ENCODE results near the gene DPP6.
A peak's percentile ranks its signal among the peaks of the same experiment; 100 is the strongest.

DPP6 gene

DNA sequence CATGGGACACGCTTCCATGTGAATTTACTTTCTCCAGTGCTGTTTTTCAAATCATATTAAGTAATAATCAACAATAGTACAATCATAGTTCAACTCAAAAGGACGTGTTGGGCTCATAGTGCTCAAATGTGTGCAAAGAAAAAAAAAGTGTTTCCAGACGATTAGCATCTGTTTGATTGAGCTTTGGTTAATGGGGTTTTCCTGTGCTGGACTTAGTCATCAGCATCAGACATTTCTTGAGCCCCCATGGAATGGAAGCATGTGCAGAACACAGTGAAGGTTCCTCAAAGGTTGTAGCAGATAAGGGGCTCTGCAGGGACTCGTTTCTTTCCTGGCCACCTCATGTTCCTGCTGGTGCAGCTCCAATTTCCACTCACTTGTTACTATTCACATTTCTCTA, 716.8 kb downstream of the DPP6 start:
- no peak overlapping the region for H3K27ac ChIP-seq (ENCODE audit: insufficient read depth in 1 of 2, low read depth in 1 of 2, low read length in 2 of 2, poor library complexity in 1 of 2, severe bottlenecking in 2 of 2)

DNA sequence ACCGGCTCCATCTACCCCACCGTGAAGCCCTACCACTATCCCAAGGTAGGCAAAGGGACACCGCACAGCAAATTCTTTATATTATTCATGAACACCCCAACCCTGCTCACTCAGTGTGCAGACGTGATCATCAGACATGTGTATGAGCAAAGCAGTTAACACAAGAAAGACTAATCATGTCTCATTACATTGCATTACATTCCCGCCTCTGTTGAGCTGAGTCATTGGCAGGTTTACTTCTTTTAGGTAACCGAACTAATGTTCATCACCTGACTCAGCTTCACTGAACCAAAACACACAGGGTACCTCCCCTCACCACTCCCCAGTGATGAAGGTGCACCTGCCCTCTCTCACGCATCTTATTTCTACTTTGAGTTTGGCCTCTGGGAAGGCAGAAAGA, 717.3 kb downstream of the DPP6 start:
- WGBS (ENCODE audit: insufficient coverage) = 93% methylated on average over 6 of the region's 7 CpGs
- Histone ChIP-seq H3K4me1 (ENCODE audit: control extremely low read depth in 1 of 4, control insufficient read depth in 4 of 4, insufficient read depth in 4 of 4, low read length in 3 of 4) (no peaks in the 10 kb centered on the region), H3K4me3 (ENCODE audit: control insufficient read depth in 1 of 7, extremely low read depth in 1 of 7, insufficient read depth in 4 of 7, low read depth in 2 of 7, low read length in 6 of 7) (no peak overlapping the region), H3K9me3 (ENCODE audit: control extremely low read depth in 1 of 5, control insufficient read depth in 4 of 5, insufficient read depth in 2 of 5, low read depth in 1 of 5, low read length in 4 of 5) (no peaks in the 10 kb centered on the region), H3K27me3 (replicated peaks in 2 of 5; ENCODE audit: control insufficient read depth in 4 of 5, insufficient read depth in 5 of 5, low read length in 4 of 5) (no peaks in the 10 kb centered on the region), H3K27ac (ENCODE audit: insufficient read depth in 1 of 2, low read depth in 1 of 2, low read length in 2 of 2, poor library complexity in 1 of 2, severe bottlenecking in 2 of 2) (no peak overlapping the region), H3K36me3 (ENCODE audit: control insufficient read depth in 4 of 4, insufficient read depth in 4 of 4, low read length in 3 of 4) (no peaks in the 10 kb centered on the region)
- DNase-seq = no peak
- POLR2A ChIA-PET = no interaction called here
- CTCF ChIA-PET = no interaction called here

More for the DNA sequence above, 716.8 kb downstream of the DPP6 start:
- POLR2A ChIA-PET = no interaction called here
- CTCF ChIA-PET = no interaction called here
- Histone ChIP-seq H3K27me3 (replicated peaks in 2 of 5; ENCODE audit: control insufficient read depth in 4 of 5, insufficient read depth in 5 of 5, low read length in 4 of 5) (no peaks in the 10 kb centered on the region), H3K4me3 (ENCODE audit: control insufficient read depth in 1 of 7, extremely low read depth in 1 of 7, insufficient read depth in 4 of 7, low read depth in 2 of 7, low read length in 6 of 7) (no peak overlapping the region), H3K4me1 (ENCODE audit: control extremely low read depth in 1 of 4, control insufficient read depth in 4 of 4, insufficient read depth in 4 of 4, low read length in 3 of 4) (no peaks in the 10 kb centered on the region), H3K36me3 (ENCODE audit: control insufficient read depth in 4 of 4, insufficient read depth in 4 of 4, low read length in 3 of 4) (no peaks in the 10 kb centered on the region), H3K9me3 (ENCODE audit: control extremely low read depth in 1 of 5, control insufficient read depth in 4 of 5, insufficient read depth in 2 of 5, low read depth in 1 of 5, low read length in 4 of 5) (no peaks in the 10 kb centered on the region)
- peak in 2 of 3 donors; percentile 17 to 53 for DNase-seq
- 38% methylated on average over 3 of the region's 4 CpGs for WGBS (ENCODE audit: insufficient coverage)

DNA sequence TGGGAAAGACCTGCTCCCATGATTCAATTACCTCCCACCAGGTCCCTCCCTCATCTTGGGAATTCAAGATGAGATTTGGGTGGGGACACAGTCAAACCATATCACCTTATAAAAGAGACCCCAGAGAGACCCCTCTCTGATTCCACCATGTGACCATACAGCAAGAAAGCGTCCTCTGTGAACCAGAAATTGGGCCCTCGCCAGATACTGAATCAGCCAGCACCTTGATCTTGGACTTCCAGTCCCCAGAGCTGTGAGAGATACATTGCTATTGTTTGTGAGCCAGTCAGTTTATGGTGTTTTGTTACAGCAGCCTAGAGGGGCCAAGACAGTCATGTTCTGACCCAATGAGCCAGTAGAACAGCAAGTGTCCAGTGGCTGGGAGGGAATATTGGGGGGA, 718.2 kb downstream of the DPP6 start:
- H3K36me3 ChIP-seq (ENCODE audit: control insufficient read depth in 4 of 4, insufficient read depth in 4 of 4, low read length in 3 of 4) = no peaks in the 10 kb centered on the region
- H3K9me3 ChIP-seq (ENCODE audit: control extremely low read depth in 1 of 5, control insufficient read depth in 4 of 5, insufficient read depth in 2 of 5, low read depth in 1 of 5, low read length in 4 of 5) = no peaks in the 10 kb centered on the region
- H3K4me1 ChIP-seq (ENCODE audit: control extremely low read depth in 1 of 4, control insufficient read depth in 4 of 4, insufficient read depth in 4 of 4, low read length in 3 of 4) = no peaks in the 10 kb centered on the region
- H3K4me3 ChIP-seq (ENCODE audit: control insufficient read depth in 1 of 7, extremely low read depth in 1 of 7, insufficient read depth in 4 of 7, low read depth in 2 of 7, low read length in 6 of 7) = no peak overlapping the region
- POLR2A ChIA-PET = no interaction called here
- H3K27me3 ChIP-seq (replicated peaks in 2 of 5; ENCODE audit: control insufficient read depth in 4 of 5, insufficient read depth in 5 of 5, low read length in 4 of 5) = no peaks in the 10 kb centered on the region
- 100% methylated on average over 1 of the region's 2 CpGs for WGBS (ENCODE audit: insufficient coverage)
- CTCF ChIA-PET = no interaction called here
- DNase-seq = no peak
- no peak overlapping the region for H3K27ac ChIP-seq (ENCODE audit: insufficient read depth in 1 of 2, low read depth in 1 of 2, low read length in 2 of 2, poor library complexity in 1 of 2, severe bottlenecking in 2 of 2)

DNA sequence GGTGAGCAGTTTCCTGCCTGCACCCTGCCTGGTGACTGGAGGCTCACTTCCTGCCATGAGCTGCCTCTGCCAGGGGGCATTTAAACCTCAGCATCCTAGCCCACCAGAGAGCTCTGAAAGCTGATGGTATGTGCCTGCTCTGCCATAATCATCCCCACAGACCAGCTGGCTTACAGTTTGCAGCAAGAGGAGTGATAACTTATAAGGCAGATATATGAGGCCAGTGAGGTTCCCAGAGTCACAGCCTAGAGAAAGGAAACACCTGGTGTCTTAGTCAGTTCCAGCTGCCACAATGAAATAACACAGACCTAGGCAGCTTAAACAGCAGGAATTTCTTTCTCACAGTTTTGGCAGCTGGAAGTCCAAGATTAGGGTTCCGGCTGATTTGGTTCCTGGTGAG, 718.8 kb downstream of the DPP6 start:
- H3K27ac ChIP-seq (ENCODE audit: insufficient read depth in 1 of 2, low read depth in 1 of 2, low read length in 2 of 2, poor library complexity in 1 of 2, severe bottlenecking in 2 of 2) = no peak overlapping the region
- whole genome bisulfite sequencing (ENCODE audit: insufficient coverage) = 89% methylated on average over 1 of the region's 1 CpG
- ChIA-PET CTCF (no interaction called here), POLR2A (no interaction called here)
- no peaks in the 10 kb centered on the region for H3K27me3 ChIP-seq (replicated peaks in 2 of 5; ENCODE audit: control insufficient read depth in 4 of 5, insufficient read depth in 5 of 5, low read length in 4 of 5)
- peak in 1 of 3 donors; percentile 1 for DNase-seq
- no peaks in the 10 kb centered on the region for H3K9me3 ChIP-seq (ENCODE audit: control extremely low read depth in 1 of 5, control insufficient read depth in 4 of 5, insufficient read depth in 2 of 5, low read depth in 1 of 5, low read length in 4 of 5)
- H3K36me3 ChIP-seq (ENCODE audit: control insufficient read depth in 4 of 4, insufficient read depth in 4 of 4, low read length in 3 of 4) = no peaks in the 10 kb centered on the region
- H3K4me3 ChIP-seq (ENCODE audit: control insufficient read depth in 1 of 7, extremely low read depth in 1 of 7, insufficient read depth in 4 of 7, low read depth in 2 of 7, low read length in 6 of 7) = no peak overlapping the region
- H3K4me1 ChIP-seq (ENCODE audit: control extremely low read depth in 1 of 4, control insufficient read depth in 4 of 4, insufficient read depth in 4 of 4, low read length in 3 of 4) = no peaks in the 10 kb centered on the region

DNA sequence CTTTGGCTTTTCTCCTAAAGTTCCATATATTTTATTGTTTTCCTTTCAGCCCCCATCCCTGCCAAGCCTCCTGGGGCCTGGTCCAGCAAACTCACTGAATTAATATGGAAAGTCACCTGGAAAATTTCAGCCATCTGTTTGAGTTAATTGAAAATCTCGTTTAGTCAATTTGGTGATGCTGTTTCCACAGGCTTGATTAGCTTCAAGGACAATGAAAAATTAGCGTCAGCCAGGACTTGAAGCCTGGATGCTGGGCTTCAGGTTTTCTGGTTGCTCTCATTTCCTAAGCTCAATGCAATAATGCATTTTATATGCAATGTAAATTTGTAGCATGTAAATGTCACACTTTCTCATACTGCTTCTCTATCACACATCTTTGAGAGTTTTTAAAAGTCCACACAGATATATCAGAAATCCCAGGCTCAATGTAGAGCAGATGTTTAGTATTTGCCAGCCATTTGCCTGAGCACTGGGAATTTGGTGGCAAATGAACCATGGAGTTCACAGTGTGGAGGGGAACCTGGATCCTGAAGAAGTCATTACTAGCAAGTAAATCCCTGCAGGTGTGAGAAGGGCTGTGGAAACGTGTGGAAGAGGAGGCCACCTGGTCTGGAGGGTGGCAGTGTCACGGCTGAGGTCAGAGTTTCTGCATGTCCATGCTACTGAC, 722.2 kb downstream of the DPP6 start:
- no peak overlapping the region for H3K27ac ChIP-seq (ENCODE audit: insufficient read depth in 1 of 2, low read depth in 1 of 2, low read length in 2 of 2, poor library complexity in 1 of 2, severe bottlenecking in 2 of 2)
- CTCF ChIA-PET = no interaction called here
- H3K9me3 ChIP-seq (ENCODE audit: control extremely low read depth in 1 of 5, control insufficient read depth in 4 of 5, insufficient read depth in 2 of 5, low read depth in 1 of 5, low read length in 4 of 5) = no peaks in the 10 kb centered on the region
- DNase-seq = no peak
- POLR2A ChIA-PET = no interaction called here
- WGBS (ENCODE audit: insufficient coverage) = 78% methylated on average over 3 of the region's 4 CpGs
- no peaks in the 10 kb centered on the region for H3K36me3 ChIP-seq (ENCODE audit: control insufficient read depth in 4 of 4, insufficient read depth in 4 of 4, low read length in 3 of 4)
- H3K27me3 ChIP-seq (replicated peaks in 2 of 5; ENCODE audit: control insufficient read depth in 4 of 5, insufficient read depth in 5 of 5, low read length in 4 of 5) = no peaks in the 10 kb centered on the region
- no peak overlapping the region for H3K4me3 ChIP-seq (ENCODE audit: control insufficient read depth in 1 of 7, extremely low read depth in 1 of 7, insufficient read depth in 4 of 7, low read depth in 2 of 7, low read length in 6 of 7)
- no peaks in the 10 kb centered on the region for H3K4me1 ChIP-seq (ENCODE audit: control extremely low read depth in 1 of 4, control insufficient read depth in 4 of 4, insufficient read depth in 4 of 4, low read length in 3 of 4)

DNA sequence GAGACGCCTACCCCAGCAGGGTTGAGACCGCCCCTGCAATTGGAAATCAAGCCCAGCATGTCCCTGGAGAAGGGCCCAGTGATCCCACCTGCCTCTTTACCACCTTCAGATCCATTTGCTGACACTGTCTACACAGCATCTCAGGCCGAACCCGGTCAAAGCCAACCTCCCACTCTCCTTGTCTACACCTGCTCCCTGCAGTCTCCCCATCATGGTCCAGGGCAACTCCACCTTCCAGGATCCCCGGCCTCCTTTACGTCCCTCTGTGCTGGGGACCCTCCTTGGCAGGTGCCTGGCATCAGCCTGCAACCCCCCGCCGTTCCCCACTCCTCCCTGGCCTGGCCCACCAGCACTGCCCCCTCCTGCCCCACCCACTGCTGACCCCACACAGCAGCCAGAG, 723.5 kb downstream of the DPP6 start:
- no peaks in the 10 kb centered on the region for H3K9me3 ChIP-seq (ENCODE audit: control extremely low read depth in 1 of 5, control insufficient read depth in 4 of 5, insufficient read depth in 2 of 5, low read depth in 1 of 5, low read length in 4 of 5)
- H3K27me3 ChIP-seq (replicated peaks in 2 of 5; ENCODE audit: control insufficient read depth in 4 of 5, insufficient read depth in 5 of 5, low read length in 4 of 5) = no peaks in the 10 kb centered on the region
- no peaks in the 10 kb centered on the region for H3K4me1 ChIP-seq (ENCODE audit: control extremely low read depth in 1 of 4, control insufficient read depth in 4 of 4, insufficient read depth in 4 of 4, low read length in 3 of 4)
- no peaks in the 10 kb centered on the region for H3K36me3 ChIP-seq (ENCODE audit: control insufficient read depth in 4 of 4, insufficient read depth in 4 of 4, low read length in 3 of 4)
- H3K4me3 ChIP-seq (ENCODE audit: control insufficient read depth in 1 of 7, extremely low read depth in 1 of 7, insufficient read depth in 4 of 7, low read depth in 2 of 7, low read length in 6 of 7) = no peak overlapping the region
- ChIA-PET POLR2A (no interaction called here), CTCF (no interaction called here)
- H3K27ac ChIP-seq (ENCODE audit: insufficient read depth in 1 of 2, low read depth in 1 of 2, low read length in 2 of 2, poor library complexity in 1 of 2, severe bottlenecking in 2 of 2) = no peak overlapping the region
- no peak for DNase-seq
- 95% methylated on average over 8 of the region's 8 CpGs for WGBS (ENCODE audit: insufficient coverage)

DNA sequence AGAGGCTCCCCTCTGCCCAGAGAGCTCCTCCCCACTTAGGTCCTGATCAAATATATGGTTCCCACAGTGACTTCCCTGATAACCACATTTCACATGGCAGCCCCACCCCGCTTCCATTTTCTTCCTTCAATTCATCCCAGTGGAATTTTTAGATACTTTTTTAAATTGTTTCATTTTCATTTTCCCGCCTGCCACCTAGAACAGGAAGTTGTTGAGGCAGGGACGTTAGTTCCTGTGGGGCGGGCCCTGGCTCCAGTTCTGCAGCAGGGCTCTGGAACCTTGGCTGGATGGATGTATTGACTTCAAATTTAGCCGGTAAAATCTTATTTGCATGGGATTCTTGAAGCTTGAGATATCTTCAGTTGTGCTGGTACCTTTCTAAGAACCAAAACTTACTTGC, 724.2 kb downstream of the DPP6 start:
- CTCF ChIA-PET = no interaction called here
- POLR2A ChIA-PET = no interaction called here
- Histone ChIP-seq H3K9me3 (ENCODE audit: control extremely low read depth in 1 of 5, control insufficient read depth in 4 of 5, insufficient read depth in 2 of 5, low read depth in 1 of 5, low read length in 4 of 5) (no peaks in the 10 kb centered on the region), H3K4me1 (ENCODE audit: control extremely low read depth in 1 of 4, control insufficient read depth in 4 of 4, insufficient read depth in 4 of 4, low read length in 3 of 4) (no peaks in the 10 kb centered on the region), H3K4me3 (ENCODE audit: control insufficient read depth in 1 of 7, extremely low read depth in 1 of 7, insufficient read depth in 4 of 7, low read depth in 2 of 7, low read length in 6 of 7) (no peak overlapping the region), H3K27ac (ENCODE audit: insufficient read depth in 1 of 2, low read depth in 1 of 2, low read length in 2 of 2, poor library complexity in 1 of 2, severe bottlenecking in 2 of 2) (no peak overlapping the region), H3K36me3 (ENCODE audit: control insufficient read depth in 4 of 4, insufficient read depth in 4 of 4, low read length in 3 of 4) (no peaks in the 10 kb centered on the region), H3K27me3 (replicated peaks in 2 of 5; ENCODE audit: control insufficient read depth in 4 of 5, insufficient read depth in 5 of 5, low read length in 4 of 5) (no peaks in the 10 kb centered on the region)
- no peak for DNase-seq
- 28% methylated on average over 4 of the region's 5 CpGs for WGBS (ENCODE audit: insufficient coverage)
